Upper lobe of right lung (tissue), 1 donor: ENCODE measurements around the gene KLF7. TPM values are rescaled to one million over a fixed set of nuclear protein-coding genes. Genes with fewer than 3 reads are reported as not detected.

Experiments used
- ATAC-seq: fragments of 200-7000 bp; cut with Tn5 transposase; one replicate; pipeline ENCODE4 v1.9.1; 2020; ENCODE audit warnings: mild to moderate bottlenecking, moderate library complexity
- DNase-seq: peaks from one replicate; pipeline ENCODE4 v3.0.0-alpha.2; 2020
- H3K27ac ChIP-seq: fragments of 200-600 bp; one replicate; pipeline ENCODE4 v1.8.0; 2022
- H3K27me3 ChIP-seq: fragments of 200-600 bp; one replicate; pipeline ENCODE4 v1.8.0; 2022; ENCODE audit warnings: mild to moderate bottlenecking
- H3K36me3 ChIP-seq: fragments of 200-600 bp; one replicate; pipeline ENCODE4 v1.8.0; 2022
- H3K4me1 ChIP-seq: fragments of 200-600 bp; one replicate; pipeline ENCODE4 v1.8.0; 2022
- H3K4me3 ChIP-seq: fragments of 200-600 bp; one replicate; pipeline ENCODE4 v1.8.0; 2022; ENCODE audit warnings: mild to moderate bottlenecking
- H3K9me3 ChIP-seq: fragments of 200-600 bp; one replicate; pipeline ENCODE4 v1.8.0; 2022
- CTCF ChIP-seq: fragments of 200-600 bp; IDR thresholded peaks from one replicate; pipeline ENCODE4 v1.8.0; 2022; ENCODE audit warnings: antibody characterized with exemption
- intact Hi-C: fragments of 100-400 bp; cut with DNase I; formaldehyde crosslinking; loops from one replicate; pipeline ENCODE4 v1.11.0; 2022
- total RNA-seq: library from RNA; stranded (reverse); fragmentation: NEBNext Ultra II Directional; extraction: Animal tissue kit (Norgen Biotek cat#: 25700); gene quantifications from one replicate; pipeline ENCODE4 v1.2.1, GENCODE V29; 2021
- donor health status: DM: no; HTN: yes; CAD: no; lungs with severe emphysema.

The KLF7 gene
- total RNA-seq, 1 donor from 2014 or later, result 62.1 TPM

- Histone ChIP-seq H3K36me3 (no peaks in the 10 kb centered on the region), H3K27ac (no peak overlapping the region), H3K27me3 (no peaks in the 10 kb centered on the region), H3K4me1 (peaks cover 13% of the 10 kb centered on the region), H3K4me3 (no peak overlapping the region), H3K9me3 (no peaks in the 10 kb centered on the region)
- TF ChIP-seq CTCF, result no peak
- DNase-seq (no peak), ATAC-seq (no peak)
- intact Hi-C loops, result no loop called here
Observed at GRCh38 chr2:207071820-207072219, 93.9 kb downstream of the KLF7 start.

GRCh38 chr2:207067473-207067872 is 98.3 kb downstream of the KLF7 start:
- H3K27ac ChIP-seq, result no peak overlapping the region
- H3K4me1 ChIP-seq, result peaks cover 6% of the 10 kb centered on the region
- H3K9me3 ChIP-seq, result no peaks in the 10 kb centered on the region
- peak; percentile 55 for ATAC-seq
- intact Hi-C loops, result no loop called here
- no peak for DNase-seq
- H3K27me3 ChIP-seq, result no peaks in the 10 kb centered on the region
- H3K4me3 ChIP-seq, result no peak overlapping the region
- H3K36me3 ChIP-seq, result no peaks in the 10 kb centered on the region
- no peak for TF ChIP-seq CTCF

GRCh38 chr2:207066791-207067460 is 98.8 kb downstream of the KLF7 start:
- ATAC-seq (no peak), DNase-seq (no peak)
- no peak overlapping the region for H3K27ac ChIP-seq
- H3K4me1 ChIP-seq, result peaks cover 6% of the 10 kb centered on the region
- H3K9me3 ChIP-seq, result no peaks in the 10 kb centered on the region
- H3K4me3 ChIP-seq, result no peak overlapping the region
- intact Hi-C loops, result no loop called here
- no peaks in the 10 kb centered on the region for H3K36me3 ChIP-seq
- H3K27me3 ChIP-seq, result no peaks in the 10 kb centered on the region
- TF ChIP-seq CTCF, result no peak

GRCh38 chr2:207066166-207066565 is 99.6 kb downstream of the KLF7 start:
- DNase-seq (no peak), ATAC-seq (no peak)
- H3K36me3 ChIP-seq, result no peaks in the 10 kb centered on the region
- no peak for TF ChIP-seq CTCF
- H3K4me3 ChIP-seq, result no peak overlapping the region
- no peak overlapping the region for H3K27ac ChIP-seq
- intact Hi-C loops, result no loop called here
- no peaks in the 10 kb centered on the region for H3K27me3 ChIP-seq
- H3K9me3 ChIP-seq, result no peaks in the 10 kb centered on the region
- peaks cover 6% of the 10 kb centered on the region for H3K4me1 ChIP-seq

GRCh38 chr2:207064128-207064690 is 101.5 kb downstream of the KLF7 start:
- Histone ChIP-seq H3K4me3 (no peak overlapping the region), H3K9me3 (no peaks in the 10 kb centered on the region), H3K27me3 (no peaks in the 10 kb centered on the region), H3K27ac (no peak overlapping the region), H3K36me3 (no peaks in the 10 kb centered on the region), H3K4me1 (peaks cover 6% of the 10 kb centered on the region)
- DNase-seq (no peak), ATAC-seq (no peak)
- intact Hi-C loops, result no loop called here
- no peak for TF ChIP-seq CTCF

GRCh38 chr2:207061181-207061580 is 104.6 kb downstream of the KLF7 start:
- no peak for ATAC-seq
- Histone ChIP-seq H3K36me3 (no peaks in the 10 kb centered on the region), H3K4me1 (no peaks in the 10 kb centered on the region), H3K4me3 (no peak overlapping the region), H3K27me3 (no peaks in the 10 kb centered on the region), H3K9me3 (no peaks in the 10 kb centered on the region), H3K27ac (no peak overlapping the region)
- intact Hi-C loops, result no loop called here
- TF ChIP-seq CTCF, result no peak
- no peak for DNase-seq
